ENCODE measurements around the gene SLC8A1. TPM values are rescaled to one million over a fixed set of nuclear protein-coding genes. Genes with fewer than 3 reads are reported as not detected.

Gene SLC8A1
- total RNA-seq, 1 donor from 2014 or later: 5.6 TPM

DNA sequence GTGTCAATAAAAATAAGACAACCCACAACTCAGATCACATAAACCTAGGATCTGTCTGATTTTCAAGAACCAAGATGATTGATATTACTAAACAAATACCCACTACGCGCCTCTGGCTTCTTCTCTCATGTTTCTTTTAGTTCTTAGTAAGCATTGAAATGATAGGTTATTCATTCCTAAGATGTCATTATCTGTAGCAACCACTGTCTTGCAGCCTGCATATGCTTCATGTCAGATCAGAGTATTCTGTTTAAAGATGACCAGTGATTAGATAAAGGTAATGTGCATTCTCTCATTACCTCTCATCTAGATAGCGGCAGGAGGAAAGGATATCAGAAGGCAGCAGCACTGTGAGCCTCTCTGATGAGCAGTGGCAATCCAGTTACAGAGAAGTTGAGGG lies 112.9 kb downstream of the SLC8A1 start:
- H3K36me3 ChIP-seq: no peaks in the 10 kb centered on the region
- intact Hi-C loops (cut with DNase I): no loop called here
- no peak for TF ChIP-seq CTCF (IDR thresholded peaks at IDR 0.05)
- no peak for DNase-seq (ENCODE audit: low spot score in 2 of 2)
- H3K9me3 ChIP-seq: no peaks in the 10 kb centered on the region
- H3K4me3 ChIP-seq: no peak overlapping the region
- no peaks in the 10 kb centered on the region for H3K27me3 ChIP-seq
- no peak overlapping the region for H3K27ac ChIP-seq
- peaks cover 0 to 3% of the 10 kb centered on the region in 2 donors for H3K4me1 ChIP-seq

- H3K4me3 ChIP-seq: no peak overlapping the region
- no peak overlapping the region for H3K27ac ChIP-seq
- H3K36me3 ChIP-seq: no peaks in the 10 kb centered on the region
- intact Hi-C loops (cut with DNase I): no loop called here
- peaks cover 0 to 7% of the 10 kb centered on the region in 2 donors for H3K4me1 ChIP-seq
- no peaks in the 10 kb centered on the region for H3K9me3 ChIP-seq
- DNase-seq (ENCODE audit: low spot score in 2 of 2): no peak
- TF ChIP-seq CTCF (IDR thresholded peaks at IDR 0.05): no peak
- H3K27me3 ChIP-seq: no peaks in the 10 kb centered on the region
Measured at GRCh38 chr2:40332191-40332826, 119.6 kb downstream of the SLC8A1 start.

DNA sequence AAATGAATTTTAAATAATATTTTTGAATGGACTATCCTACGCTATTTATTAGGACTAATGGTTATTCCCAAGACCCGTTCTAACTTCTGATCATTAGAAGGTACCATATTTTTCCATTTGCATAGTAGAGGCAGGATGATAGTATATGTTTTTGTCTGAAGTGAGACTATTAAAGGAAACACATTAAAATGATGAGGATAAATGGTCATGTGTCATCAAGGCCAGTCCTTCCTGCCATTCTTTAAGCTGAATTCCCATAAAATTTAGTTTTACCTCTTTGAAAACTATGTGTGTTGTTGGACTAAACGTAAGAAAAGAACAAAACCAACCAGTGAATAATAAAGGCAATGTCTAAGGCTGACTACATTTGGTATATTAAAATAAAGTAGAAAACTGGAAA lies 121.8 kb downstream of the SLC8A1 start:
- H3K9me3 ChIP-seq: no peaks in the 10 kb centered on the region
- intact Hi-C loops (cut with DNase I): no loop called here
- DNase-seq (ENCODE audit: low spot score in 2 of 2): no peak
- H3K4me3 ChIP-seq: no peak overlapping the region
- no peaks in the 10 kb centered on the region for H3K27me3 ChIP-seq
- no peak for TF ChIP-seq CTCF (IDR thresholded peaks at IDR 0.05)
- no peaks in the 10 kb centered on the region for H3K36me3 ChIP-seq
- H3K4me1 ChIP-seq: peaks cover 0 to 7% of the 10 kb centered on the region in 2 donors
- H3K27ac ChIP-seq: peak overlapping the region in 1 of 2 donors; percentile 16

DNA sequence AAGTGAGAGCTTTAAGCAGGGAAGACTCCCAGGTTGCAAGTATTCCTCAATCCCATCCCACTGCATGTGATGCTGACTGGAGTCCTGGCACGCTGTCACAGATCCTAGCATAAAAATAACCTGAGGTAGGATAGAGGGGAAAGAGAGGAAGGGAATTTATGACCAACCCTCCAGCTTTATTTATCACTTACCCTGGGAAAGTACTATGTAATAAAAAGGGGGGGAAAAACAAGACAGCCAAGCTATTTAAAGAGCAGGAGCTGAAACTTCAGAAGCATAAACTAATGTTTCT lies 122.2 kb downstream of the SLC8A1 start:
- H3K36me3 ChIP-seq: no peaks in the 10 kb centered on the region
- DNase-seq (ENCODE audit: low spot score in 2 of 2): no peak
- H3K4me3 ChIP-seq: no peak overlapping the region
- peak overlapping the region; percentile 16 to 35 for H3K27ac ChIP-seq
- no peaks in the 10 kb centered on the region for H3K9me3 ChIP-seq
- TF ChIP-seq CTCF (IDR thresholded peaks at IDR 0.05): no peak
- peaks cover 0 to 7% of the 10 kb centered on the region in 2 donors for H3K4me1 ChIP-seq
- no peaks in the 10 kb centered on the region for H3K27me3 ChIP-seq
- intact Hi-C loops (cut with DNase I): loop anchor here (5.0 kb wide), 1 partner anchor 48 kb away; no protein-coding TSS in a partner anchor

GRCh38 chr2:40325116-40325515 lies 126.8 kb downstream of the SLC8A1 start:
- intact Hi-C loops (cut with DNase I): loop anchor here (5.0 kb wide), 1 partner anchor 52 kb away; no protein-coding TSS in a partner anchor
- no peak overlapping the region for H3K4me3 ChIP-seq
- no peaks in the 10 kb centered on the region for H3K9me3 ChIP-seq
- TF ChIP-seq CTCF (IDR thresholded peaks at IDR 0.05): no peak
- no peaks in the 10 kb centered on the region for H3K36me3 ChIP-seq
- no peak overlapping the region for H3K27ac ChIP-seq
- no peak for DNase-seq (ENCODE audit: low spot score in 2 of 2)
- H3K27me3 ChIP-seq: no peaks in the 10 kb centered on the region
- H3K4me1 ChIP-seq: peaks cover 0 to 4% of the 10 kb centered on the region in 2 donors

DNA sequence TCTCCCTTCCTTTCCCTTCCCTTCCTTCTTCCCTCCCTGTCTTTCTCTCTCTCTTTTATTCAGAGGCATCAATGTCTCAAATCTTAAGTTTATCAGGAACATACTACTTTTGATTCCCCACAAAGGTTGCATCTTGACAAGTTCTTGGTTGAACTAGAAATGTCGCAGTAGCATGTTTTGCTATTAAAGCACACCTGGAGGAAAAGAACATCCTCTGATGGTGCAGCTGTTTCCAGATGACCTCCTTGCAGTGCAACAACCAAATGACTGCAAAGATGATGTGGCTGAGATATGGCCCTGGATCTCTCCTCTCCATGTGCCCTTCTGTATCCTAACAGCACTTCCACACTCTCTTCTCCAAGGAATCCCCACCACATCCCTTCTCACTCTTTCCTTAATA lies 127.2 kb downstream of the SLC8A1 start:
- no peaks in the 10 kb centered on the region for H3K36me3 ChIP-seq
- TF ChIP-seq CTCF (IDR thresholded peaks at IDR 0.05): no peak
- no peaks in the 10 kb centered on the region for H3K4me1 ChIP-seq
- H3K27me3 ChIP-seq: no peaks in the 10 kb centered on the region
- H3K27ac ChIP-seq: no peak overlapping the region
- intact Hi-C loops (cut with DNase I): loop anchor here (5.0 kb wide), 1 partner anchor 53 kb away; no protein-coding TSS in a partner anchor
- no peak overlapping the region for H3K4me3 ChIP-seq
- DNase-seq (ENCODE audit: low spot score in 2 of 2): no peak
- H3K9me3 ChIP-seq: no peaks in the 10 kb centered on the region
